ENCODE results near the gene RGS8. TPM values are rescaled to one million over a fixed set of nuclear protein-coding genes. Genes with fewer than 3 reads are reported as not detected.

Gene RGS8
- total and polyA plus RNA-seq, 10 of the 15 experiments (the other 5 are each of a cell fraction or from before 2014, with no cell fraction given): 0.03 to 0.62 (median 0.33) TPM

DNA sequence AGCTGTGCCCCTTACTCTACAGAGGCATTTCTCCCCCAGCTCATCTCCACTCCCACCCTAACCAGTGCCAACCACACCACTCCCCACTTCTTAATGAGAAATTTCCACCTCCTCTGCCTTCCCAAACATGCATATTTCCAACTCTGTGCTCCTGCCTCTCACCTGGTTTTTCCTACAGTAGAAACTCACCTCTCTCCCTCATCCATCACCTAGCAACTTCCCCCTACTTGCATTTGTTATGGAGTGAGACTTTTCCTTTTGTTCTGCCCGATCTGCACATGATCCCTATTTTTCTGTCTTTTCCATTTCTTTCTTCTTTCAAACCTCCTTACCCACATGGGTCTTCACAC is 11.9 kb downstream of the RGS8 start (continued):
- TF ChIP-seq, protein P1, sequence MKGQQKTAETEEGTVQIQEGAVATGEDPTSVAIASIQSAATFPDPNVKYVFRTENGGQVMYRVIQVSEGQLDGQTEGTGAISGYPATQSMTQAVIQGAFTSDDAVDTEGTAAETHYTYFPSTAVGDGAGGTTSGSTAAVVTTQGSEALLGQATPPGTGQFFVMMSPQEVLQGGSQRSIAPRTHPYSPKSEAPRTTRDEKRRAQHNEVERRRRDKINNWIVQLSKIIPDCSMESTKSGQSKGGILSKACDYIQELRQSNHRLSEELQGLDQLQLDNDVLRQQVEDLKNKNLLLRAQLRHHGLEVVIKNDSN (IDR thresholded peaks at IDR 0.05; ENCODE audit: borderline replicate concordance, extremely low read length, insufficient read depth, low read depth, low read length): no peak
- no peak for TF ChIP-seq MYB (IDR thresholded peaks at IDR 0.05; ENCODE audit: borderline replicate concordance, low read depth, low read length)
- no peak for TF ChIP-seq WRNIP1 (IDR thresholded peaks at IDR 0.05; ENCODE audit: borderline replicate concordance, low read depth, low read length)

DNA sequence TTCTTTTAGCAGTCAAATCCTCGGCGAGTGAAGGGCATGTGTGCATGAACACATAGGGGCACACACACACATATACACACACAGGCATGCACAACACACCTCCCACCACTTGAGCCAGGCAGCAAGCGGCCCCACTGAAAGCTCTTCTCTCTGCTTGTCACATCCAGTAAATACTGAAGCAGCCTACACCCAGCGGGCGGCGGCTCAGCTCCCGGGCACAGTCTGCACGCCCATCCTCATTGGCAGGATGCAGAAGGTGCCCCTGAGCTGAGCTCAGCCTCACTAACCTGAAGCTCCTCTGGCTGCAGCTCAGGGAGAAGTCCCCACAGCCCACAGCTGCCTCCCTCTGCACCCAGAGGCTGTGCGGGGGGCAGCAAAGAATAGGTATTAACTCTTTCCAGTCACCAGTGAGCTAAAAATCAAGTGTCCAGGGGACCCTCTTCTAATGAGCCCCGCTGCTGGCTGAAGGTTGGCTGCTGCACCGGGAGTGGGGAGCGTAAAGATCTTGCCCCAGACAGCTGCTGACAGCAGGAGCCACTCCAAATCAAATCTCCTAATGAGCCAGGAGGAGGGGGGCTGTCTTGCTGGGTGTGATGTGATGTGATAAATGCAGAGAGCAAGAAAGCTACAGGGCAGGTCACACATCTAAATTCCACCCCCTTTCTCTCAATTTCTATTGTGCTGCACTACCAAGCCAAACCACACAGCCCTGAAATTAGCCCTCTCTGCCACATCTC is 12.5 kb downstream of the RGS8 start:
- H3K9ac ChIP-seq (ENCODE audit: control insufficient read depth, insufficient read depth, low read length): no peak overlapping the region
- no peak for DNase-seq (ENCODE audit: low read depth, low spot score)
- H3K4me1 ChIP-seq (ENCODE audit: control insufficient read depth, insufficient read depth, low read length): peaks cover 18% of the 10 kb centered on the region; the same call in 1 of the 2 replicates
- no peak overlapping the region for H3K4me2 ChIP-seq (ENCODE audit: control insufficient read depth, insufficient read depth)
- H4K20me1 ChIP-seq (ENCODE audit: control insufficient read depth, insufficient read depth): no peaks in the 10 kb centered on the region
- no peak overlapping the region for H2AFZ ChIP-seq (ENCODE audit: control insufficient read depth, low read depth, low read length)
- 39% methylated on average over 12 of the region's 12 CpGs for WGBS (ENCODE audit: insufficient coverage, insufficient replicate concordance, low lambda C conversion rate, missing lambda C conversion rate)
- ChIA-PET CTCF (interaction anchor here (0.8 to 9.2 kb wide), 7 partner anchors 10 to 115 kb away, joined by 3 to 121 read pairs (median 4); partner anchors contain the start of gene RGS16), SMC1A (ENCODE audit: uncharacterized antibody, unreplicated experiment) (interaction anchor here (0.6 to 8.2 kb wide), 11 partner anchors 9 to 76 kb away, joined by 3 to 106 read pairs (median 3); no protein-coding TSS in a partner anchor), RAD21 (ENCODE audit: unreplicated experiment) (interaction anchor here (0.9 to 2.4 kb wide), 7 partner anchors 9 to 110 kb away, joined by 3 to 7 read pairs (median 4); no protein-coding TSS in a partner anchor), POLR2A (interaction anchor here (0.5 to 1.7 kb wide), 3 partner anchors 10 to 54 kb away, joined by 3 to 5 read pairs (median 4); no protein-coding TSS in a partner anchor)
- ATAC-seq: peak; percentile 81
- no peak overlapping the region for H3K4me3 ChIP-seq
- intact Hi-C loops (cut with micrococcal nuclease; ENCODE audit: unreplicated experiment) (no loop called here), in situ Hi-C loops (cut with MboI) (no loop called here)
- H3K79me2 ChIP-seq (ENCODE audit: control insufficient read depth, insufficient read depth, low read length): no peaks in the 10 kb centered on the region
- no TSS peak for BruUV-seq (replicated peaks)
- no peaks in the 10 kb centered on the region for H3K27me3 ChIP-seq (replicated peaks in 1 of 2; ENCODE audit: control insufficient read depth in 2 of 2, insufficient read depth in 2 of 2, low read length in 1 of 2)
- no peak for FAIRE-seq
- H3K27ac ChIP-seq (ENCODE audit: control insufficient read depth, insufficient read depth): no peak overlapping the region
- H3K9me3 ChIP-seq (replicated peaks; ENCODE audit: control insufficient read depth, insufficient read depth, low read length): no peaks in the 10 kb centered on the region
- no peaks in the 10 kb centered on the region for H3K36me3 ChIP-seq (ENCODE audit: control insufficient read depth in 2 of 2, insufficient read depth in 2 of 2, low read length in 1 of 2)
- TF ChIP-seq CHD1 (IDR thresholded peaks at IDR 0.05; ENCODE audit: low read depth, low read length): no peak
- no peak for TF ChIP-seq POU2F2 (IDR thresholded peaks at IDR 0.05; ENCODE audit: borderline replicate concordance, low read depth, low read length)
- no peak for TF ChIP-seq ZNF24 (IDR thresholded peaks at IDR 0.05)
- TF ChIP-seq POLR2AphosphoS5 (IDR thresholded peaks at IDR 0.05; ENCODE audit: low read length): no peak
- no peak for TF ChIP-seq ZNF207 (IDR thresholded peaks at IDR 0.05; ENCODE audit: borderline replicate concordance)
- no peak for TF ChIP-seq KDM1A (IDR thresholded peaks at IDR 0.05; ENCODE audit: borderline replicate concordance)
- no peak for TF ChIP-seq NFYB (IDR thresholded peaks at IDR 0.05; ENCODE audit: insufficient read depth, low read depth, low read length)
- TF ChIP-seq SREBF2 (IDR thresholded peaks at IDR 0.05; ENCODE audit: low read length): no peak
- TF ChIP-seq ZNF274 (IDR thresholded peaks at IDR 0.05; ENCODE audit: insufficient read depth, insufficient read length): no peak
- no peak for TF ChIP-seq RUNX3 (IDR thresholded peaks at IDR 0.05; ENCODE audit: low read length)
- TF ChIP-seq, protein P2, sequence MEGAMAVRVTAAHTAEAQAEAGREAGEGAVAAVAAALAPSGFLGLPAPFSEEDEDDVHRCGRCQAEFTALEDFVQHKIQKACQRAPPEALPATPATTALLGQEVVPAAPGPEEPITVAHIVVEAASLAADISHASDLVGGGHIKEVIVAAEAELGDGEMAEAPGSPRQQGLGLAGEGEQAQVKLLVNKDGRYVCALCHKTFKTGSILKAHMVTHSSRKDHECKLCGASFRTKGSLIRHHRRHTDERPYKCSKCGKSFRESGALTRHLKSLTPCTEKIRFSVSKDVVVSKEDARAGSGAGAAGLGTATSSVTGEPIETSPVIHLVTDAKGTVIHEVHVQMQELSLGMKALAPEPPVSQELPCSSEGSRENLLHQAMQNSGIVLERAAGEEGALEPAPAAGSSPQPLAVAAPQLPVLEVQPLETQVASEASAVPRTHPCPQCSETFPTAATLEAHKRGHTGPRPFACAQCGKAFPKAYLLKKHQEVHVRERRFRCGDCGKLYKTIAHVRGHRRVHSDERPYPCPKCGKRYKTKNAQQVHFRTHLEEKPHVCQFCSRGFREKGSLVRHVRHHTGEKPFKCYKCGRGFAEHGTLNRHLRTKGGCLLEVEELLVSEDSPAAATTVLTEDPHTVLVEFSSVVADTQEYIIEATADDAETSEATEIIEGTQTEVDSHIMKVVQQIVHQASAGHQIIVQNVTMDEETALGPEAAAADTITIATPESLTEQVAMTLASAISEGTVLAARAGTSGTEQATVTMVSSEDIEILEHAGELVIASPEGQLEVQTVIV (IDR thresholded peaks at IDR 0.05; ENCODE audit: borderline replicate concordance, partially characterized antibody): no peak
- no peak for TF ChIP-seq BMI1 (IDR thresholded peaks at IDR 0.05; ENCODE audit: borderline replicate concordance)
- TF ChIP-seq CEBPB (IDR thresholded peaks at IDR 0.05; ENCODE audit: borderline replicate concordance in 1 of 2, low read depth in 2 of 2, low read length in 2 of 2): no peak
- TF ChIP-seq, protein P3, sequence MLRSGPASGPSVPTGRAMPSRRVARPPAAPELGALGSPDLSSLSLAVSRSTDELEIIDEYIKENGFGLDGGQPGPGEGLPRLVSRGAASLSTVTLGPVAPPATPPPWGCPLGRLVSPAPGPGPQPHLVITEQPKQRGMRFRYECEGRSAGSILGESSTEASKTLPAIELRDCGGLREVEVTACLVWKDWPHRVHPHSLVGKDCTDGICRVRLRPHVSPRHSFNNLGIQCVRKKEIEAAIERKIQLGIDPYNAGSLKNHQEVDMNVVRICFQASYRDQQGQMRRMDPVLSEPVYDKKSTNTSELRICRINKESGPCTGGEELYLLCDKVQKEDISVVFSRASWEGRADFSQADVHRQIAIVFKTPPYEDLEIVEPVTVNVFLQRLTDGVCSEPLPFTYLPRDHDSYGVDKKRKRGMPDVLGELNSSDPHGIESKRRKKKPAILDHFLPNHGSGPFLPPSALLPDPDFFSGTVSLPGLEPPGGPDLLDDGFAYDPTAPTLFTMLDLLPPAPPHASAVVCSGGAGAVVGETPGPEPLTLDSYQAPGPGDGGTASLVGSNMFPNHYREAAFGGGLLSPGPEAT (IDR thresholded peaks at IDR 0.05; ENCODE audit: low read depth): no peak
- no peak for TF ChIP-seq LARP7 (IDR thresholded peaks at IDR 0.05)

Data from GM12878 (cell line).